ENCODE measurements around the gene UBE2E2. TPM values are rescaled to one million over a fixed set of nuclear protein-coding genes. Genes with fewer than 3 reads are reported as not detected.

The UBE2E2 gene
- total and polyA plus RNA-seq, 12 donors = 19.5 to 63.8 (median 52.2) TPM

DNA sequence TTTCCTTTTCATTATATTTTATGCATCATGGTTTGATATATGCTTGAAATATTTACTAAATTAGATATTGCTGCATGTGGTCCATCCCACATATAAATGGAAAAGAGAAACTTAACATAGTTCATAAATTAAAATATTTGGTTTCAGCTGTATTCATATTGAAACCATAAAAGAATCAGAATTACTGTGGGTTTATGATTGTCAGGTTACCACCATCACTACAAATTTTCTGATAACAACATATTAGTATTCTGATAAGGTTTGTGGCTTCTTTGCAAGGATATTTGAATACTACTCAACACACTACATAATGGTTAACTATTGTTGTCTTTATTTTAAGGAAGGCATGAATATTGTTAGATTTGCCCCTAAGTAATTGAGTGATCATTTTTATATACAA is 235.5 kb downstream of the UBE2E2 start:
- Histone ChIP-seq H3K27ac (peak overlapping the region in 1 of 10 donors; percentile 8), H3K4me3 (no peak overlapping the region), H3K36me3 (no peaks in the 10 kb centered on the region), H3K27me3 (no peaks in the 10 kb centered on the region), H3K4me1 (peaks cover 0 to 35% (median 8%) of the 10 kb centered on the region in 9 donors), H3K9me3 (no peaks in the 10 kb centered on the region)
- TF ChIP-seq, protein P1, sequence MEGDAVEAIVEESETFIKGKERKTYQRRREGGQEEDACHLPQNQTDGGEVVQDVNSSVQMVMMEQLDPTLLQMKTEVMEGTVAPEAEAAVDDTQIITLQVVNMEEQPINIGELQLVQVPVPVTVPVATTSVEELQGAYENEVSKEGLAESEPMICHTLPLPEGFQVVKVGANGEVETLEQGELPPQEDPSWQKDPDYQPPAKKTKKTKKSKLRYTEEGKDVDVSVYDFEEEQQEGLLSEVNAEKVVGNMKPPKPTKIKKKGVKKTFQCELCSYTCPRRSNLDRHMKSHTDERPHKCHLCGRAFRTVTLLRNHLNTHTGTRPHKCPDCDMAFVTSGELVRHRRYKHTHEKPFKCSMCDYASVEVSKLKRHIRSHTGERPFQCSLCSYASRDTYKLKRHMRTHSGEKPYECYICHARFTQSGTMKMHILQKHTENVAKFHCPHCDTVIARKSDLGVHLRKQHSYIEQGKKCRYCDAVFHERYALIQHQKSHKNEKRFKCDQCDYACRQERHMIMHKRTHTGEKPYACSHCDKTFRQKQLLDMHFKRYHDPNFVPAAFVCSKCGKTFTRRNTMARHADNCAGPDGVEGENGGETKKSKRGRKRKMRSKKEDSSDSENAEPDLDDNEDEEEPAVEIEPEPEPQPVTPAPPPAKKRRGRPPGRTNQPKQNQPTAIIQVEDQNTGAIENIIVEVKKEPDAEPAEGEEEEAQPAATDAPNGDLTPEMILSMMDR (IDR thresholded peaks at IDR 0.05) = no peak
- no peak for ATAC-seq
- intact Hi-C loops (cut with DNase I) = loop anchor here in 1 of 10 donors (2.0 kb wide), 1 partner anchor 30 kb away; no protein-coding TSS in a partner anchor
- no peak for DNase-seq

DNA sequence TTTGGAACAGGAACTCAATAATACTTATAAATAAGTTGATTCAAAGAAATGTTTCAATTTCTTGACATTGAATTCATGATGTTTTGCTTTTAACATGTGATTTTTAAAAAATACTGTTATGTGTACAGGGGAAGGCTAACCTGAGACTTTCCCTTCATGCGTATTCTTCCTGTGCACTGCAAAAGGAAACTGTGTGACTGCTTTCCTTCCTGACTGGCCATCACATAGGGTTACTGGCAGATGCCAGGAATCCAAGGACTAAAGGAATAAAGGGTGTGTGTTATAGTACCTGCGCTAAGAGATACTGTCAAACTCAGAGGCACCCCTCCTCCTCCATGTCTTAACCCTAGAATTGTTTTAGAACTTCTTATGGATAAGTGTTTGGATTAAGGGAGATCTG is 236.0 kb downstream of the UBE2E2 start:
- intact Hi-C loops (cut with DNase I) = loop anchor here in 1 of 10 donors (2.0 kb wide), 1 partner anchor 30 kb away; no protein-coding TSS in a partner anchor
- Histone ChIP-seq H3K36me3 (no peaks in the 10 kb centered on the region), H3K9me3 (no peaks in the 10 kb centered on the region), H3K4me3 (no peak overlapping the region), H3K27me3 (no peaks in the 10 kb centered on the region), H3K27ac (peak overlapping the region in 1 of 10 donors; percentile 8), H3K4me1 (peaks cover 0 to 35% (median 8%) of the 10 kb centered on the region in 9 donors)
- DNase-seq (no peak), ATAC-seq (peak in 4 of 8 donors; percentile 28 to 64 (median 58))
- 69 to 71% methylated on average over 2 of the region's 2 CpGs for WGBS, 2 donors
- TF ChIP-seq, protein P1 (IDR thresholded peaks at IDR 0.05) = no peak

DNA sequence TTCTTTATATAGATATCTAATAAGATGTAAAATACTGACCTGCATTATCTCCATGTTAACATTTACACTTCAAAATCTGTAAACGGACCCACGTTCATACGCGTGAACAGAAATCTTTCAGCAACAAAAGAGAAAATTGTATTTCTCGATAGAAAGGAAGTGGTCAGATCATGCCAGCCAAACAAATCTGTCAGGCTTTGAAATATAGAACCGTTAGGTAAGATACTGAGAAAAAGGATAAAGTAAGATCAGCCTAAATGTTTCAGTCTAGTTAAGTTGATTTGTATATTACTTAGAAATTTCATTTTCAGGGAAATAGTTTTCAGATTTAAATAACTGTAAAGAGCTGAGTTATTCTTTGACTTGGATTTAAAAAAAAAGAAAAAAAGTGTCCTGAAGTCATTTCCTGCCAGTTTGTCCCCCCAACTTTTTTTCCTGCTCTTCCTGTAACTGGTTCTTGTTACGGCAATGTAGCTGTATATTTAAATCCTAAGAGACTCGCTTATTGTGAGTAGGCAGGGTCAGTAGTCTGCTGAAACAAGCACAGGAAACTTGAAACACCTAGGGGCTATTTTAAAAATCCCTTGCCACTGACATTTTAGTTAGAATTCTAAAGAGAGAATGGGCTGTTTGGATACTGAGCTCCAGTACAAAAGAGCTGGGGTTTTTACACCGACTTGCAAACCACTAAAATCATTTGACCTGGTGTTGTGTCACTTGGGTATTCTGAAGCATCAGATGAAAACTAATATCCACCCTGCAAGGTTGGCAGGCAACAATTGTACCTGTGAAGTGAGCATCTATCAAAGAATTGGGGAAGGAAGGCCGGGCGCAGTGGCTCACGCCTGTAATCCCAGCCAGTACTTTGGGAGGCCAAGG is 237.5 kb downstream of the UBE2E2 start:
- intact Hi-C loops (cut with DNase I) = no loop called here

DNA sequence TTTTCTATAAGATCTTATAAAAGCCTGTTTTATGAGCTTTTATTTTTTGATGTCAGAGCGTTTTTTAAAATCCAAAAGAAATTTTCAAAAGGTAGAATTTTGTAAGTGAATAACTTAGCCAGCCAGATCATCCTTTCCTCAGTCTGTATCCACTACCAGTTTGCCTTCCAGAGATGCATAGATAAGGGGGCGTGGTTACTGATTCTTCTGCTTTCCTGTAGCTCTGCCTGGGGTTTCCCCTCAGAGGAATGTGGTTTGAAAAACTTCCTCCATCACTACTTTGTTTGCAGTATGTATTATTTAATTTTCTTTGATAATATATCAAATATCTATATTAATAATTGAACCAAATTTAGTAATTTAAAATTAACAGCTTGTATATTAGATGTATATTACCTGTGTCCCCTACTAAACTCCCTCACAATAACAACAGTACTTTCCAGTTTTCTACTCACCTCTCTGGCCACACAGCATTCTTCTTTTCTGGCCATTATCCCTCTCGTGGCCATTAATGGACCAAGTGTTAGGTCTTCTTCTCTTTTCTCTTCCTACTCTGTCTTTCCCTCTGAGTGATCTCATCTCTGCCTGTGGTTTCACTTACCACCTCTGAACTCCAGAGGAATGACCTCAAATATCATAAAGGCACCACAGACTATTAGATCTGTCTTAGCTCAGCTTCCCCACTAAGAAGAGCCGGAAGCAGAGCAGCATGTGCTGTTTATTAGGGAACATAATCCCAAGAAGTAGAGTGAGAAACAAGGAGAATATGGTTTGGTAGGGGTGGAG is 239.7 kb downstream of the UBE2E2 start:
- H3K36me3 ChIP-seq = no peaks in the 10 kb centered on the region
- TF ChIP-seq, protein P1 (IDR thresholded peaks at IDR 0.05) = no peak
- no peaks in the 10 kb centered on the region for H3K9me3 ChIP-seq
- H3K4me1 ChIP-seq = peaks cover 0 to 58% (median 19%) of the 10 kb centered on the region in 9 donors
- no peak for ATAC-seq
- DNase-seq = no peak
- WGBS, 2 donors = 70 to 79% methylated on average over 4 of the region's 4 CpGs
- no peak overlapping the region for H3K4me3 ChIP-seq
- intact Hi-C loops (cut with DNase I) = no loop called here
- no peak overlapping the region for H3K27ac ChIP-seq
- no peaks in the 10 kb centered on the region for H3K27me3 ChIP-seq

More for the DNA sequence above, 237.5 kb downstream of the UBE2E2 start:
- Histone ChIP-seq H3K9me3 (no peaks in the 10 kb centered on the region), H3K36me3 (no peaks in the 10 kb centered on the region), H3K4me3 (peak overlapping the region in 1 of 10 donors; percentile 1), H3K27ac (peak overlapping the region in 2 of 10 donors; percentile 1 to 32), H3K27me3 (no peaks in the 10 kb centered on the region), H3K4me1 (peaks cover 0 to 37% (median 8%) of the 10 kb centered on the region in 9 donors)
- WGBS, 2 donors = 70 to 79% methylated on average over 12 of the region's 12 CpGs
- no peak for DNase-seq
- ATAC-seq = no peak
- TF ChIP-seq, protein P1 (IDR thresholded peaks at IDR 0.05) = no peak
